GM19324 (cell line): ENCODE measurements around the gene SLITRK2.

Experiments used
- ATAC-seq: cut with Tn5 transposase; IDR thresholded peaks from one replicate; pipeline ENCODE4 v1.9.1; 2021; ENCODE audit warnings: mild to moderate bottlenecking, moderate library complexity; ENCODE audit not compliant: unreplicated experiment, low FRiP score

SLITRK2 gene, protein sequence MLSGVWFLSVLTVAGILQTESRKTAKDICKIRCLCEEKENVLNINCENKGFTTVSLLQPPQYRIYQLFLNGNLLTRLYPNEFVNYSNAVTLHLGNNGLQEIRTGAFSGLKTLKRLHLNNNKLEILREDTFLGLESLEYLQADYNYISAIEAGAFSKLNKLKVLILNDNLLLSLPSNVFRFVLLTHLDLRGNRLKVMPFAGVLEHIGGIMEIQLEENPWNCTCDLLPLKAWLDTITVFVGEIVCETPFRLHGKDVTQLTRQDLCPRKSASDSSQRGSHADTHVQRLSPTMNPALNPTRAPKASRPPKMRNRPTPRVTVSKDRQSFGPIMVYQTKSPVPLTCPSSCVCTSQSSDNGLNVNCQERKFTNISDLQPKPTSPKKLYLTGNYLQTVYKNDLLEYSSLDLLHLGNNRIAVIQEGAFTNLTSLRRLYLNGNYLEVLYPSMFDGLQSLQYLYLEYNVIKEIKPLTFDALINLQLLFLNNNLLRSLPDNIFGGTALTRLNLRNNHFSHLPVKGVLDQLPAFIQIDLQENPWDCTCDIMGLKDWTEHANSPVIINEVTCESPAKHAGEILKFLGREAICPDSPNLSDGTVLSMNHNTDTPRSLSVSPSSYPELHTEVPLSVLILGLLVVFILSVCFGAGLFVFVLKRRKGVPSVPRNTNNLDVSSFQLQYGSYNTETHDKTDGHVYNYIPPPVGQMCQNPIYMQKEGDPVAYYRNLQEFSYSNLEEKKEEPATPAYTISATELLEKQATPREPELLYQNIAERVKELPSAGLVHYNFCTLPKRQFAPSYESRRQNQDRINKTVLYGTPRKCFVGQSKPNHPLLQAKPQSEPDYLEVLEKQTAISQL

DNA sequence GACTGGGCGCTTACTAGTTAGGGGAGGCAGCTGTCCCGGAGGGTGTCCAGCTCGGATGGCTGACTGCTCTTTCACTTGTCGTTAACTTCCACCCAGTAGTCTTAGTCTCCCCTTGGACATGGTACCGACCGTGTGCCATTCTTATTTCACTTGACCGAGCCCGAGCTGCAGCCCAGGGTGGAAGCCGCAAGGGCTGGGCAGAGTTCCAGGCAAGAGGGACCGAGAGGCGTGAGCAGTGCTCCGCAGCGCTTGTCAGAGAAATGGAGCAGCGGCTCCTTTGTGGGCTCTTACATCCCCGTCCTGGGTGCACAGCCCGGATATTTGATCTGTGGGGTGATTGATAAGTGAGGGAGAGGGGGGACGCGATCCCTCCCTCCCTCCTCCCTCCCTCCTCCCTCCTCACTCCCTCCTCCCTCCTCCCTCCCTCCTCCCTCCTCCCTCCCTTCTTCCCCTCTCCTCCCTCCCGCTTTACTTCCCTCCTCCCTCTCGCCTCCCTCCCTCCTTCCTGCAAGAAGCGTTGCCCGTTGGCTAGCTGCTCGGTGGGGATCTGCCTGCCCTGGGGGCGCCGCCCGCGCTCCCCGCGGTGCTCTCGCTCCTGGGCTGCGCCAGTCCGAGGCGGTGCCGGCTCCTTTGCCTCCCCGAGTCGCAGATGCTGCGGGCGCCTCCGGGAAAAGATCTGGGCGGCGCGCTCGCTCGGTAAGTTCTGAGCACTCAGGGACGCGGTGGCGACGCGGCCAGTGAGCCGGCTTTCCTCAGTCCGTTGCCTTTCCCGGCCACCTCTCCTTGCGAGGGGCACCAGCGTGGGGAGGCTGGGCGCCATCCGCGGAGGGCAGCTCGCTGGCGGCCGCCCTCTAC lies at the start of gene SLITRK2:
Gene SLITRK2 (plus strand): TSS at position 499 of the 855 bp plus-strand sequence. CDS start 4,597 bp downstream, outside the sequence.
- no peak for ATAC-seq

DNA sequence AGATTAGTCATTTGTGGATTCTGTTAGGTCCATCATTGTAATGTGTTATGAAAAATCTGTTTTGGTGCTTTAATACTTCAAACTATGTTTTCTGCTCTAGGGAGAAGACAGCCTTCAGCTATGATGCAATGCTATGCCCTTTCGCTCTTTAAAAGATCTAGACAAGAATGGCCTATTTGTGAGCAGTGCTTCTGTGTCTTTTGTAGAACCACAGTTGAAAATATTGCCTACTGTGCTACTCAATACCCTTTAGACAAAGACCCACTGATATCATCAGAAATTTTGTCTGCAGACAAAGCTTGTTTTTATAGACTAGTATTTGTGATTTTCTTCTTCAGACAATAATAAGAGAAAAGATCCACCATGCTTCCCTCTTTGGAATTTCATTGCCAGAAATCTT lies 44.6 kb upstream of the SLITRK2 start:
- no peak for ATAC-seq

DNA sequence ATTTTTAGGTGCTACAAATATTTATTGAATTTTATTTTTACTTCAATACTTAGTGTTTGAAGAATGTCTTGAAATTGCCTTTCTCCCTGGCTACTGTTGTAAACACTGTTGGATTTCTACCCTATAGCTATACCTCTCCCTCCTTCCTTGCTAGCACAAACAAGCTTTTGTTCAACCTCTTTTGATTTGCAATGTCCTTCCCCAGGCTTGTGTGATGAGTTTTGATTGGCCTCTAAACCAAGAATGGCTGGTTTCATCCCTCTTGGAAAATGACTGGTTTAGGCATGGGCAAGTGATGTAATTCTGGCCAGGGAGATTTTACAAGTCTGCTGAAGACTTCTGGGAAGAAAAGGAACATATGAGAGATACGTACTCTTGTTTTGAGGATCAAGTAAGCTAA lies 25.3 kb upstream of the SLITRK2 start:
- ATAC-seq = no peak

DNA sequence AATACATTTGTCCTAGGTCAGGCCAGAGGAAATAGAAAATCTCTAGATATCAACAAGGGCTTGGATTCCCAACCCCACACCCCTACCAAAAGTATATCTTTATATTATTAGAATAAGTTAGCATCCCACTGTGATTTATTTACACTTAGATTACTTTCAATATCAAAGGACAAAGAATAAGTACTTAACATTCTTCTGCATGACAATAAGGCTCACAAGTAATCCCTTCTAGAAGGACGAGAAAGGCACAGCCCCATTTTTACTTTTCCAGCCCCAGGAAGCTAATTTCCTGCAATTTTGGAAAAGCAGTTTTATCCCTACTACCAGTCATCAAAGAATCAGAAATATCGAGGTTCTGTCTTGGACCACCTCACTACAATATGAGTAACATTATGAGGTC lies 14.1 kb upstream of the SLITRK2 start:
- no peak for ATAC-seq

DNA sequence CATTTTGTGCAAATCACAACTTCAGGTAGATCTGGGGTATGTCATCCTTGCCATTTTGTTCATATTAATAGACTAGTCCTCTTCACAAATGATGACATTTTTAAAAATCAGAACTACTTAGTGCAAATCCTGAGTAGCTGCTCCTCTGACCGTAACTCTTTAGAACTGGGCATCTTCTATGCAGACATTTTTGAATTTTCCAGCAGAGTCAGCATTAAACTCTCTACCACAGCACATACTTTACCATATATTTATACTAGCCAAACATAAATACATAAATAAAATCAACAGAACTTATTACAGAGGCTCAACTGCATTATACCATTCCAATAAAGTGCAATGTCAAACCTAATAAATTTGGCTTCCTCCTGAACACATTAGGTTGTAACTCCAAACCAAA lies 4.5 kb upstream of the SLITRK2 start:
- ATAC-seq = no peak

DNA sequence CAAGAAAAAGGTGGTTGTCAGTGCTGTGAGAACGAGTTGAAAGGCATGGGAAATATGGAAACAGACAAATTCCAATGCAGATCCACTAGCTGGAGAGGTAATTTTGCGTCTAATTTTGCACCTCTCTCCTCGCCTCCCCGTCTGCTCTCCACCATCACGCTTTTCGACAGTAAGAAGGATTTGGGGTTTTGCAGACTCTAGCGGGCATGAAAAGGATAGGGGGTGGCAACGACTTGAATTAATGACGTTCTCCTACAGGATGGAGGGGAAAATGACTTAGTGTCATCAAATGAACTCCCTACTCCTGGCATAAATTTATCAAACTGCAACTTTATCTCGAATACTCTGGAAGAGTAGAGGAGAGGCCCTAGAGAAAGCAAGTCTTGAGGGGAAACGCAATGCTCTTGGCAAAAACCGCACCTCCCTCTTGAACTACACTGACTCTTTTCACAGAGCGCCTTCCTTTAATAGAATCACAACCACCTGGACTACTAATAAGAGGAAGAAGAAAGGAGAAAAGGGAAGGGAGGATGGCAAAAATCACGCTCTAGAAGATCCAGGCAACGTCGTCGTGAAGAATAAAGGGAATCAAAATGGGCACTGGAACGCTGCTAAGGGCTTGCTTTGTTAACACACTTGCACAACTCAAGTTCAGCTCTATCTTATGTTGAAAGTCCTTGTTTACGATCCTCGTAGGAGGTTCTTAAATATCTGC lies 871 bp upstream of the SLITRK2 start:
- ATAC-seq = no peak

DNA sequence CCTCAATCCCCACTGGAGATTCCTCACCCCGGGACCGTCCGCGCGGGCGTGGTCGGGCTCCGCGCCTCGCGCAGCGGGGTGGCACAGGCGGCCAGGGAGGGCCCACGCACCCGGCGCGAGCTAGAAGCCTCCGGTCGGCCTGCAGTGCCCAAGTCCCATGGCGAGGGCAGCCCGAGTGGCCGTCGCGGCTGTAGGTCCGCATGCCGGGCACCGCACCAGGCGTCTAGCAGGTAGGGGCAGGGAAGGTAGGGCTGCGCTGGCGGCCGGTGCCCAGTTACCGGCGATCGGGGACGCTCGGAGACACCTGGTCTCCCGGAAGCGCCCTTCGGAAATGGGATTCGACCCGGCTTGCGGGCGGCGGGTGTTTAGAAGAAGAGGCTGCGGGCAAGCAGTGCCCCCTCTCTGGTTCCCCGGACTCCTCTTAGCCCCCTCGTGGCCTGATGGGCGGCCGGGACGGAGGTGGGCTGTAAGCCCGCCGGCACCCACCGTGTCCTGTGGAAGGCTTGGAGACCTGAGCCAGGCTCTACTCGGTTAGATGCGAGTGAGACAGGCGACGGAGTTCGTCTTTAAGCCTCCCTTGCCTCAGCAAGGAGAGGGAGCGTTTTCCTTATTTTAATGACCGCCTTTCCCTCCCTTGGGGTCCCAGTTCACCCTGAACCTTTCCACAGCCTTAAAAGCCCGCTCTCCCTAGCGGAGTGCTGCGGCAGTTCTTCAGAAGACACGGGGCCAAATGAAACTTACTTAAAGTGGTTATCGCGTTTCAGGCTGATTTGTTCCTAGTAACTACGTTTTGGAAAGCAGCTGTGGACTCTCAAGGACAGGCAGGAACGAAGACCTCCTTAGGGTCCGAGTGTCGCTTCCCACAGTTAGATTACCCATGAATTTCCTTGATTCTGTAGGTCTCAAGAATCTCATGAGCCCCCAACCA lies 821 bp downstream of the SLITRK2 start:
- no peak for ATAC-seq

DNA sequence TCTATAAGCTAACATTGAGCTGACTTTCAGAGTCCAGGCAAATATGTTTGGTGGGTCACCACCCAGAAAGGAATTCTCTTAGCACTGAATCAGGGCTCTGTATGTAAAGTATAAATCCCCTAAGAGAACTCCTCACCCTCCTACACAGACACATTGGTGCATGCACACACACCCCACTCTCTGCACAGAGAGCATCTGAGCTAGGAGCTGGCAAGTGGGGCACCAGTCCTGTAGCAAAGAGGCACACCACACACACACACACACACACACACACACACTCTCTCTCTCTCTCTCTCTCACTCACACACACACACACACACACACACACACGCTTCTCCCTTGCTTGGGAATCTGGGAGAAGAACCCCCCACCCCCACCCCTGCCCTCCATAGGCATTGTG lies 3.2 kb downstream of the SLITRK2 start:
- ATAC-seq = no peak

DNA sequence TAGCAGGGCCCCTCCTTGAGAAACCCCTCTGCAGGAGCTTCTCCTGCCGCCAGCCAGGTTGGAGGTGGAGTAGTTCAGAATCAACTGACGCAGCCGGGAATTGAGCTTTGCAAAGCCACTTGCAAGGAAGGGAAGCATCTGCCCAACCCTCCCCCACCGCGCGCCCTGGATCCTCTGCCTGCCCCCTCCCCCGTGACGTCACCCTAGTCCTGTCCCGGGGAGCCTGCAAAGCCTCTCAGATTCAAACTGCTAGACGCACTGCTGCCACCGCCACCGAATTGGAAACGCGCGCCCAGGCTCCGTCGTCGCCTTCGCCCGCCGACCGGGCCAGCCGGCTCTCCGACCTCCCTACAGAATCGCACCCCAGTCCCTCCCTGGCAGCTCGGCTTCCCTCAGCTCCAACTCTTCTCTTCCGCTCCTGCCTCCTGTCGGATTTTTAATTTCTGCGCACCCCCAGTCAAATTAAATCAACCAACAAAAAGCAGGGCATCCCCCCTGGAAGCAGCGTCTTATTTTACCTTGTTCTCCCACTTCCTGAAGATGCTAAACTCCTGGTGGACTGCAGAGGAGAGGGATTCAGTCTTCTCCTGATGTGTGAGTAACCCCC lies 3.8 kb downstream of the SLITRK2 start:
- no peak for ATAC-seq

DNA sequence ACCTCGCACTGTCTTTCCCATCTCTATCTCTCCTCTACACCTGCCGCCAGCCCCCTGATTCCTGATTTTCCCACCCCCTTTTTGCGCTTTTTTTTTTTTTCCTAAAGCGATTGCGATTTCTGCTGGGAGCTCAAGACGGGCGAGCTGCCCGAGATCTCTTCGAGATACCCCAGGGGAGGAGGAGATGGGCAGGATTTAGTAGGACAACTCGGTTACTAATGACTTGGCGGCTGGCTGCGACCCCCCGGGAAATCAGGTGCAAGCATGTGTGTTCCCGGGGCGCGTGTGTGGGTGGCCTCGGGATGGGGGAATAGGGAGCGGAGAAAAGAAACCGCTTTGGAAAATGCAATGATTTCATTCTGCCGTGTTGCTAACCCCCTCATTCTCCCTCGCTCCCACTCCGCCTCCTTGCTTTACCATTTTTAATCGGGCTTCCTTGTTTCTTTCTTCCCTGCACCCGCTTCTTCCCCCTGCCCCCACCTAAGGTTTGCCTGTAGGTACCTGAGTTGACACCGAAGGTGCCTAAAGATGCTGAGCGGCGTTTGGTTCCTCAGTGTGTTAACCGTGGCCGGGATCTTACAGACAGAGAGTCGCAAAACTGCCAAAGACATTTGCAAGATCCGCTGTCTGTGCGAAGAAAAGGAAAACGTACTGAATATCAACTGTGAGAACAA lies 4.4 kb downstream of the SLITRK2 start:
- no peak for ATAC-seq

DNA sequence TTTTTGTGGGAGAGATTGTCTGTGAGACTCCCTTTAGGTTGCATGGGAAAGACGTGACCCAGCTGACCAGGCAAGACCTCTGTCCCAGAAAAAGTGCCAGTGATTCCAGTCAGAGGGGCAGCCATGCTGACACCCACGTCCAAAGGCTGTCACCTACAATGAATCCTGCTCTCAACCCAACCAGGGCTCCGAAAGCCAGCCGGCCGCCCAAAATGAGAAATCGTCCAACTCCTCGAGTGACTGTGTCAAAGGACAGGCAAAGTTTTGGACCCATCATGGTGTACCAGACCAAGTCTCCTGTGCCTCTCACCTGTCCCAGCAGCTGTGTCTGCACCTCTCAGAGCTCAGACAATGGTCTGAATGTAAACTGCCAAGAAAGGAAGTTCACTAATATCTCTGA lies 5.5 kb downstream of the SLITRK2 start:
- ATAC-seq = no peak

DNA sequence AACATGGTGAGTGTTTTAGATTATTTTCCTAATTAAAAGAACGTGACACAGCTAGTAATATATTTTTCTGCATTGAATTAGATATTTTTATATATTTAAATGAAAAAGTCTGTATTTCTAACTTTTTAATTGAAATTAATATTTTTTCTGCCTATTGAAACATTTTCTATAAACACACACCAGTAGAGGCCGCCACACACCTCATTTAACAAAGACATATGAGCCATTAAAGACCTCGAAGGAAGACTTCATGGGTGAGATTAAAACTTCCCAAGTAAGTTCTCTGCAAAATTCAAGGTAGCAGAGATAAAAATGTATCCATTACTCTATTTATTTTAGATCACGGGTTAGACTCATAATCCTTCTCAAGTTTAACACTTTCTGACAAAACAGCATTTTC lies 8.3 kb downstream of the SLITRK2 start:
- no peak for ATAC-seq

DNA sequence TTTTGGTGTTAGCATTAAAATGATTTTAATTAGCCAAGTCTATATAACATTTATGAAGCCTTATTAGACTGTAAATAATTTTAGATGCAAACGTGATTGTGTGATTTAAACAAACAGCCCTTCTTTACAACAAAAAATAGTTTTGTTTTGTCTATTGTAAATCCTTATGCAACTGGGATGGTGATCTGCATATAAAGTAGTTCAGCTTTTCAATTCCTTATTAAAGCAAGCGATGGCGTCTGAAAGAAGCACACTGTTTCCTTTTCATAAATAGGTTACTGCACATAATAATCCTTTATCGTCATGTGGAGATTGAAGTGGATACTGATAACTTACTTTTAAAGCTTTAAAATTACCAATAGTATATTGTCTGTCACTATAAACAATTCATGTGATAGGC lies 8.8 kb downstream of the SLITRK2 start:
- ATAC-seq = no peak

DNA sequence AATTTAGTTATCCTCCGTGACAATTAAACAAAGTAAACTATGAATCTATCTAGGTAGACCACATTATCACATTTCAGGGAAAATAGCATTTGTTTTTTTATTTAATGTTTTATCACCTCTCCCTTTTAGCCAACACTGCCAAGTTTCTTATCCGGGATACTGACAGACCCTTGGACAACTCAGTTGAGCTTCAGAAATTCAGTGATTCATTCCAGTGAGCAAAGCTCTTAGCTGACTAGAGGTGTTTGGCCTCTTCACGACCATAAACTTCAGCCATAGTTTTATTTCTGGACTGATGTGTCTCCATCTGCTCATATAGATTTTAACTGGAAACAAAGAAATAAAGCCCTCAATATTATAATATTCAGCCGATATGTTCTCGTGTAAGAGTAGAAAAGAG lies 15.2 kb downstream of the SLITRK2 start:
- ATAC-seq = no peak

DNA sequence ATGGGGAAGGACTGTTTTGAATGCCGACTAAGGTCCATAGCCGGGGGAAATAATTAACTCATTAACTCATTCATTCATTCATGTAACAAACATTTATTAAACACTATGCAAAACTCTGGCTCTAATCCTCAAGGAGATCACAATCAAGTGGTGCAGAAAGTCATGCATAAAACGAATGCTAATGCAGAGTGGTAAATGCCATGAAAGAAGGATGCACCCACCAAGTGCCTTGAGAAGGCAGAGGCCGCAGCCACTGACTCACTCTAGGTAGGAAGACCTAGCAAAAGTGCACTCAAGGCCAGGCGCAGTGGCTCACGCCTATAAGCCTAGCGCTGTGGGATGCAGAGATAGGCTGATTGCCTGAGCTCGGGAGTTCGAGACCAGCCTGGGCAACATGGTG lies 22.9 kb downstream of the SLITRK2 start:
- no peak for ATAC-seq

DNA sequence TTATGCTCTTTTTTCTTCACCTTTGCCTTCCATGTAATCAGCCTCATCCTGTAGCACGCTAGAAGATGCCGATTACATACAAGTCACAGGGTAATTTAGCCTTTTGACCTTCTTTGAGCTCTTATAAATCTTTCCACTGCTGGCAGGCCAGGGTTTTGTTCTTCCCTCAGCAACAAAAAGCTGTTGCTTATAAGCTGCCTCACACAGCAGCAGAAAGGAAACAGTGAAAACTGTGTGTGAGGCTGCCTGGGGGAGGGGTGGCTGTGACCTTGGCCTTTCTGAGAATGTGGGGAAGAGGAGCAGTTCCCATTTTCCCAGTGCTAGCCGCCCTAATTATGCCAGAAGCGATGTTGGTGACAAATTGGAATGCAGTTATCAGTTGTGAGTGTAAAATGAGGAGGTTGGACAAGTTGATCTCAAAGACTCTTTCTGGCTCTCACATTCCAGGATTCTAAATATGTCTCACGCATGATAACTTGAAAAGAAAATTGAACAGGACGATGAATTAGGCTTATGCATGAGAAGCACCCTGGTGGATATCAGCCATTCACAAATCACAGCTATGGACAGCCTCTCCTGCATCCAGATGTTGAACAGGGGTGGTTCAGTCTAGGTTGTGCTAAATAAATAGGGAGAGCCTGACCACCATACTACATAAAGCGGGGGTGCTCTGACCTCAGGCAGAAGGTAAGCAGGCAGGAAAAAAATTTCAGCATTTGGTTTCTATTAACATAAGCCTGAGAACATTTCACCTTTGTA lies 25.7 kb downstream of the SLITRK2 start:
- no peak for ATAC-seq

DNA sequence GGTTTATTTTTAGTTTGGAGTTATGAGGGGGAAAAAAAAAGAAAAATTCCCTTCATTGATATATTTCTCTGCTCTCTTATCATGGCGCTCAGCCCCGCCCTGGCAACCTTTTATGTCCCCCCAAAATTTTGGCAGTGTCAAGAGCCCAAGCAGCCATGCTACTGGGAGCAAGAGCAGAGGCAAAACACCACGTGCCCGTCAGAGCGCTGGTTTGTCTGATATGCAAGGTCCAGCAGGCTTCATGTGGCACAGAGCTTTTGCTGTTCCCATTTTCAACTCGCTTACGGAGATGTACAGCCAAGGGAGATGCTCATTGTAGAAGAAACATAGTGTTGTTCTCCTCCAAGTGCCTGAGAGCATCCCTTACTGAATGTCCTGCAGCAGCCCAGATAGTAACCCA lies 27.3 kb downstream of the SLITRK2 start:
- ATAC-seq = no peak

DNA sequence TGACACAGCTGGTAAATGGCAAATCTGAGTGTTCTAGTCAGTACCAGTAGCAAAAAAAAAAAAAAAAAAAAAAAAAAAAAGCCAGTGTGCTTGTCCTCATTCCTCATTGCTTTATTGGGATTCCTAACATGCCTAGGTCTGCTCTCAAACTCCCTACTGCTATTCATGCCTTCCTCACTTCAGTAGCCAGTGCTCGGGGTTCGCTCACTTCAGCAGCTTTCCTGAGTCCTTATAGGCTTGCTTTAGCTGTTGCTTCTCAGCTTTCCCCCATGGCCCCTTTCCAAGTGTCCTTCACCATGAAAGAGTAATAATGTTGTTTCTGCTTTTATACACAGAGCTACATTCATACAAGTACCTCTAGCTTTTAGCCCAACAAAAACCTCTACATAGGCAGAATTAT lies 30.8 kb downstream of the SLITRK2 start:
- no peak for ATAC-seq
